PC-3 (cell line): ENCODE measurements around the gene IGSF3.
"Not testable (repeated sequence)": the region's sequence is repeated elsewhere in the genome, so short reads cannot be mapped to it uniquely, and the experiment has no call there.

ENCODE experiments used
- EZH2phosphoT487 ChIP-seq: fragments of 300-600 bp; sonication (generic); IDR thresholded peaks from 2 replicates; pipeline ENCODE4 v1.6.1; 2018; ENCODE audit warnings: mild to moderate bottlenecking, antibody characterized with exemption, low read length, borderline replicate concordance
- TF ChIP-seq, protein P1 (sequence below): fragments of 300-600 bp; sonication (generic); conservative IDR thresholded peaks from 2 replicates; pipeline ENCODE4 v1.5.1; 2017; ENCODE audit warnings: antibody characterized with exemption, low read depth, mild to moderate bottlenecking, low read length

- TF ChIP-seq, protein P1, sequence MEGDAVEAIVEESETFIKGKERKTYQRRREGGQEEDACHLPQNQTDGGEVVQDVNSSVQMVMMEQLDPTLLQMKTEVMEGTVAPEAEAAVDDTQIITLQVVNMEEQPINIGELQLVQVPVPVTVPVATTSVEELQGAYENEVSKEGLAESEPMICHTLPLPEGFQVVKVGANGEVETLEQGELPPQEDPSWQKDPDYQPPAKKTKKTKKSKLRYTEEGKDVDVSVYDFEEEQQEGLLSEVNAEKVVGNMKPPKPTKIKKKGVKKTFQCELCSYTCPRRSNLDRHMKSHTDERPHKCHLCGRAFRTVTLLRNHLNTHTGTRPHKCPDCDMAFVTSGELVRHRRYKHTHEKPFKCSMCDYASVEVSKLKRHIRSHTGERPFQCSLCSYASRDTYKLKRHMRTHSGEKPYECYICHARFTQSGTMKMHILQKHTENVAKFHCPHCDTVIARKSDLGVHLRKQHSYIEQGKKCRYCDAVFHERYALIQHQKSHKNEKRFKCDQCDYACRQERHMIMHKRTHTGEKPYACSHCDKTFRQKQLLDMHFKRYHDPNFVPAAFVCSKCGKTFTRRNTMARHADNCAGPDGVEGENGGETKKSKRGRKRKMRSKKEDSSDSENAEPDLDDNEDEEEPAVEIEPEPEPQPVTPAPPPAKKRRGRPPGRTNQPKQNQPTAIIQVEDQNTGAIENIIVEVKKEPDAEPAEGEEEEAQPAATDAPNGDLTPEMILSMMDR = not testable (repeated sequence)
- not testable (repeated sequence) for TF ChIP-seq EZH2phosphoT487
Measured at GRCh38 chr1:116606067-116606466, 61.5 kb downstream of the IGSF3 start.
